GM15510 (cell line): ENCODE measurements around the gene POMT2.

Source experiments
- POLR2A ChIP-seq: IDR thresholded peaks from 3 replicates; pipeline ENCODE4 v1.6.1; 2011; ENCODE audit warnings: borderline replicate concordance; ENCODE audit not compliant: insufficient read length; ENCODE audit errors: extremely low read depth

POMT2 gene

GRCh38 chr14:77314043-77314442 is 6.6 kb downstream of the POMT2 start:
- no peak for TF ChIP-seq POLR2A

DNA sequence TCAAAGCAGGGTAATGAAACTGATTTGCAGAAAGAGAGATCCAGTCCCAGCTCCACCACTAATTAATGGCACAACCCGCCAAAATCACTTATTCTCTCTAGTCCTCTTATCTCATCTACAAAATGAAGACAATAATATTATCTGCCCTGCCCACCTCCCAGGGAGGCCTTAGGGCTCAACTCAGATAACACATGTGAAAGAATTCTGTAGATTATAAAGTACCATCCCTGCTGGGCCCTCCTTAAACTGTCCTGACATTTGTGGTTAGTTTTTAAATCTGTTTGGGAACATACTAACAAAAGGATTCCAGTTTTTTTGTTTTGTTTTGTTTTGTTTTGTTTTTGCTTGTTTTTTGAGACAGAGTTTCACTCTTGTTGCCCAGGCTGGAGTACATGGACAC is 7.3 kb downstream of the POMT2 start:
- TF ChIP-seq POLR2A, result no peak

DNA sequence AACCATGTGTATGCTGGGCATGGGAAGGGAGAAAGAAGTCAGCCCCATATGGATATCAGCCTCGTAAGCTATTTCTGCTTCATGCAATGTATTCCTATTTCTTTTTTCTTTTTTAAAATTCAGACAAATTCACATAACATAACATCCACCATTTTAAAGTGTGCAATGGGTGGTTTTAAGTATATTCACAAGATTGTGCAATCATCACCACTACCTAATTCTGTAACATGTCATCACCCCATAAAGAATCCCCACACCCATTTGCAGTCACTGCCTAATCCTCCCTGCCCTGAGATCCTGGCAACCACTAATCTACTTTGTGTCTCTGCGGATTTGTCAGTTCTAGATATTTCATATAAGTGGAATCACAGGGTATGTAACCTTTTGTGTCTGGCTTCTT is 9.5 kb downstream of the POMT2 start:
- TF ChIP-seq POLR2A, result no peak

DNA sequence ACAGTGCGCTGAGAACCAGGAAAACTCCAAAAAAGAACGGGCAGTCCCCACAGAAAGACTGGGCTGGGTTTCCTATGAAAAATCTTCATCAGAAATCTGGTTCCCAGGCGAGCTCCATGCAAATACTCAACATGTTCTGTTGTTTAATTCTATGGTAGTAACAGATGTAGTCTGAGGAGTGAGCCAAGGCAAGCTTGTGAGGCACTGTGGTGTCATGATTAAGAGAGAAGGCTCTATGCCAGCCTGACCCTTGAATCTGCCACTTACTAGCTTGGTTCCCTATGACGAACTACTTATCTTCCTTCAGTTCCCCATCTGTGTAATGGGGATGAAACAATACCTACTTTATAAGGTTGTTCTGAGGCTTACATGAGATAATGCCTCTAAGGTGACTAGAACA is 10.7 kb downstream of the POMT2 start:
- TF ChIP-seq POLR2A, result no peak

- no peak for TF ChIP-seq POLR2A
Measured at GRCh38 chr14:77309131-77309530, 11.6 kb downstream of the POMT2 start.

- TF ChIP-seq POLR2A, result no peak
Measured at GRCh38 chr14:77306851-77307496, 13.7 kb downstream of the POMT2 start.

DNA sequence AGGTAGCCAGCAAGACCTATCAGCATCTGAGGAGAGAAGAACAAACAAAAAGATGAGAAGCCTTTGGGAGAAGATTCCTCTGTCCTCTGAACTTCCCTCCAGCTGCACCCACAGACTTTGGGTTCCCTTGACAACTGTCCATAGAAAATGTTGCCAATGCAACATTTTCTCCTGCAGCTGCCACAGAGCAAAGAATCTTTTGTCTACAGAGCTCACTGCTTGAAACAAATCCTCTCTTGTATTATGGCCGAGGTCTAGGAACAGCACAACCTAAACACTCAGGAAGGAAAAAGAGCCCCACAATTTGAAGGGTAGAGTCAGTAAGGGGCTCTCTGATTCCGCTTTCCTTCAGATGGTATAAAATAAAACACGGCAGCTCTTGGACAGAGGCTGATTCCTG is 14.3 kb downstream of the POMT2 start:
- no peak for TF ChIP-seq POLR2A

DNA sequence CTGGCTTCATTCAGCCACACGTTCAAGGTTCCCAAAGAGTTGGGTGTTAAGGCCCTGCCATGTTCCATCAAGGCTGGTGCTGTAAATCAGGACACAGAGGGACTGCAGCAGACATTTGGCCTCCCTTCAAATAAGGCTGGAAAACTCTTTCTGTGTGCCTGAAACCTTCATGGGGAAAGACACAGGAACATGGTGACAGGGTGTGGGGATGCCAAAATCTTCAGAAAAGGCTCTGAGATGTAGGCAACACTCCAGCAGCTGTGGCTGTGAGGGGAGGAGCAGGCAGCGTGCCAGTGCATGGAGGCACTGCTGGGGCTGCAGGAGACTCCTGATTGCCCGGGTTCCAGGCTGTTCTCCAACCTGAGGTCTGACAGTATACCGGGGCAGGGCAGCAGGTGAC is 15.0 kb downstream of the POMT2 start:
- TF ChIP-seq POLR2A, result no peak

- no peak for TF ChIP-seq POLR2A
Measured at GRCh38 chr14:77303417-77304156, 17.1 kb downstream of the POMT2 start.

- no peak for TF ChIP-seq POLR2A
Measured at GRCh38 chr14:77302926-77303325, 17.8 kb downstream of the POMT2 start.

DNA sequence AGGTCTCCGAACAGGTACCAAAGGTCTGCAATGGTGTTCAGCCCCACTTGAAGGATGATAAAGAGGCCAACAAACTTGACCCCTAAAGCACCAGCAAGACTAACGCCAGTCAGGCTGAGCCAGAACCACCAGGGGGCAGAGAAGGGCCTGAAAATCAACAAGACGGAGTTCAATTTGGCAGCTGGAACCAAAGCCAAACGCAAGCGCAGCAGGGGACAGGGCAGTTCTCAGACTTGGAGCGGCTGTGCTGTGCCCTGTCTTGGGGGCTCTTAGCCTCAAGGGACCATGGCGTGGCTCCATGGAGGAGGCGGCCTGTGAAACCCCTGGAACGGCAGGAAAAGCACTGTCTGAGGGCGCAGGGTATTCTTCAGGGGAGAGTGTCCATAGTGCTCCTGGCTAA is 19.6 kb downstream of the POMT2 start:
- TF ChIP-seq POLR2A, result no peak

DNA sequence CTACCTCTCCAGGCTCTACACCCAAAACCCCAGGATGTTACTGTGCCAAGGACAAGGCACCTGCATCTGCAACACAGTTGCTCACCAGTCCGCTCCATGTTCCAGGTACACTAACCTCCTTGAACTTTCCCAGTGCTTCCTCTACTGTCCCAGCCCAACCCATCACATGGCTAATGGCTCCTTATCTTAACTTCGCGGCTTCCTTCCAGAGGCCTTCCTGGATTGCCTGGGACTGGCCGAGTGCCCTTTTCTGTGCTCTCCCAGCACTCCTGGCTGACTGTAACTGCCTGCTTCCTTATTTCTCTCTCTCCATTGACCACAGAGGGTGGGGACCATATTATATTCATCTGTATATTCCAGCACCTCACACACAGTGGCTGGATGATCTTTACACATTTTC is 20.9 kb downstream of the POMT2 start:
- no peak for TF ChIP-seq POLR2A

DNA sequence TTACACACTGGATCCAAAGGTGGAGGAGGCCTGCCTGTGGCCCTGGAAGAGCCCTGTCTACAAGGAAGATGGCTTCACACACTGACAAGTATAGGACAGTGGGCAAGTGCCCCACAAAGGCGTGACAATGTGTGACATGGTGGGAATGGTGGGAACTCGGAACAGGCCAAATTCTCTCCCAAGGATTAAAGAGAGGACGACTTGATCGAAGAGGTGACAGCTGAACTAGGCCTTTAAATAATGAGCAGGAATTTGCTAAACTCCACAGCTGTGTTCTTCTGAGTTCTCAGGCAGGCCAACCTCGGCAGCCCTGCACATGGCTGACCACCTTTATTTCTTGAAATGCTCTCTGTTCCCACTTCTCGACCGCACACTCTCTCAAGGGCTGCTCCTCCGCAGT is 23.8 kb downstream of the POMT2 start:
- TF ChIP-seq POLR2A, result no peak

- TF ChIP-seq POLR2A, result no peak
Measured at GRCh38 chr14:77296155-77296554, 24.5 kb downstream of the POMT2 start.

DNA sequence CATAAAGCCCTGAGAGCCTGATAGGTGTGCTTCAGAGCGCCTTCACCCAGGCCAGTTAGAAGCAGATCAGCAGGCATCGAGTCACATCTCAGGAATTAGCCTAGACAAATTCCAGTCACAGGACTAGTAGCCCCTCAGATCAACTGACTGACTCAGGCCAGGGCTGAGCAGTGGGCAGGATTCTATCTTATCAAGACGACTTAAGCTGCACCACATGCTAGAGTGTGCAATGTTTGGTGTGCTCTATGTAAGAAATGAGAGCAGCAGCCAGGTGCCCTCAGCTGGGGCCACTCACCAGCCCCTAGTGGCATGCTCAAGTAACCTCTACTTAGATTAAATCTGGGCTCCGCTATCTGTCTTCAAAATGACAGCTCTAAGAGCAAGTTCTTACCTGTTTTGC is 30.0 kb downstream of the POMT2 start:
- no peak for TF ChIP-seq POLR2A

- no peak for TF ChIP-seq POLR2A
Measured at GRCh38 chr14:77286576-77286975, 34.1 kb downstream of the POMT2 start.
